ENCODE data around the gene NR5A1. TPM values are rescaled to one million over a fixed set of nuclear protein-coding genes. Genes with fewer than 3 reads are reported as not detected.

NR5A1 gene
- total RNA-seq, 4 donors from 2014 or later: 0.14 to 0.58 TPM; not detected in 2

GRCh38 chr9:124503713-124504529, 3.3 kb downstream of the NR5A1 start:
- intact Hi-C loops (cut with DNase I; ENCODE audit: low total_unique reads): no loop called here
- H3K27me3 ChIP-seq: peaks cover 0 to 26% of the 10 kb centered on the region in 2 donors

DNA sequence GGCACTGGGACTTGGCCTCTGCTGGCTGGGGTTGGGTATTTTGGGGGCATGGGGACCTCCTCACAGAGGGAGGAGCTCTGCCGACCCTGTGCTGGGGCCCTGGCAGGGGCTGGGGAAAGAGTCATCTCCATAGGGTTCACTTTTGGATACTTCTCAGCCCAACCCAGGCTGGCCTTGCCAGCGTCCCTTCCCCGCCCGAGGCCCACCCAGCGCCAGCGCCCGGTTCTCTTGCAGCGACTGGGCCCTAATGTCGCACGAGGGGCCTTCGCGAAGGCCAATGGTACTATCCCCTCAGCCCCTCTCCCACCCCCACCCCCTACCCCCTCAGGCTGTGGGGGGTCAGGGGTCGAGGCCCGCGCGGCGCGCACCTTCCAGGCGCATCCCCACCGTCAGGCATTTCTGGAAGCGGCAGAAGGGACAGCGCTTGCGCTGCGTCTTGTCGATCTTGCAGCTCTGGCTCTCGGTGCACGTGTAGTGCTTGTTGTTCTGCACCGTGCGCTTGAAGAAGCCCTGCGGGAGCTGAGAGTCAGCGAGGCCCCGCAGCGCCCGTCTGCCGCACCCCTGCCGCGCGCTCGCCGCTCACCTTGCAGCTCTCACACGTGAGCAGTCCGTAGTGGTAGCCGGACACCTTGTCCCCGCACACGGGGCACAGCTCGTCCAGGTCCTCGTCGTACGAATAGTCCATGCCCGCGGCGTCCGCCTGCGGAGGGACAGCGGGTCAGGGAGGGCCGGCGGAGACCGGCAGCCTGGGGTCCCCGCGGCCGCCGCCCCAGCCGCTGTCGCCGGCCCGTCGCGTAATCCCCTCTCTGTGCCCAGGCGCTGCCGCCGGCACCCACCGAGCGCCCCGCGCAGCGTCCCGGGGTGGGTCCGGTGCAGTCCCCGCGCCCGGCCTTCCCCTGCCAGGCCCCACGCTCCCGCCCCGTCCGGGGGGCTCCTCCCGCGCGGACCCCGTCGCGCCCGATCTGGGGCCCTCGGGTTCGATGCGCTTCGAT, 4.2 kb downstream of the NR5A1 start:
- no peaks in the 10 kb centered on the region for H3K36me3 ChIP-seq
- DNase-seq: no peak
- H3K9me3 ChIP-seq: no peaks in the 10 kb centered on the region
- H3K4me1 ChIP-seq: peaks cover 0 to 6% of the 10 kb centered on the region in 2 donors
- peaks cover 0 to 26% of the 10 kb centered on the region in 2 donors for H3K27me3 ChIP-seq
- intact Hi-C loops (cut with DNase I; ENCODE audit: low total_unique reads): no loop called here
- no peak for TF ChIP-seq POLR2A (IDR thresholded peaks at IDR 0.05)
- TF ChIP-seq, protein P1, sequence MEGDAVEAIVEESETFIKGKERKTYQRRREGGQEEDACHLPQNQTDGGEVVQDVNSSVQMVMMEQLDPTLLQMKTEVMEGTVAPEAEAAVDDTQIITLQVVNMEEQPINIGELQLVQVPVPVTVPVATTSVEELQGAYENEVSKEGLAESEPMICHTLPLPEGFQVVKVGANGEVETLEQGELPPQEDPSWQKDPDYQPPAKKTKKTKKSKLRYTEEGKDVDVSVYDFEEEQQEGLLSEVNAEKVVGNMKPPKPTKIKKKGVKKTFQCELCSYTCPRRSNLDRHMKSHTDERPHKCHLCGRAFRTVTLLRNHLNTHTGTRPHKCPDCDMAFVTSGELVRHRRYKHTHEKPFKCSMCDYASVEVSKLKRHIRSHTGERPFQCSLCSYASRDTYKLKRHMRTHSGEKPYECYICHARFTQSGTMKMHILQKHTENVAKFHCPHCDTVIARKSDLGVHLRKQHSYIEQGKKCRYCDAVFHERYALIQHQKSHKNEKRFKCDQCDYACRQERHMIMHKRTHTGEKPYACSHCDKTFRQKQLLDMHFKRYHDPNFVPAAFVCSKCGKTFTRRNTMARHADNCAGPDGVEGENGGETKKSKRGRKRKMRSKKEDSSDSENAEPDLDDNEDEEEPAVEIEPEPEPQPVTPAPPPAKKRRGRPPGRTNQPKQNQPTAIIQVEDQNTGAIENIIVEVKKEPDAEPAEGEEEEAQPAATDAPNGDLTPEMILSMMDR (IDR thresholded peaks at IDR 0.05): no peak
- H3K27ac ChIP-seq: no peak overlapping the region
- H3K4me3 ChIP-seq: no peak overlapping the region

More at GRCh38 chr9:124503713-124504529, 3.3 kb downstream of the NR5A1 start:
- H3K36me3 ChIP-seq: no peaks in the 10 kb centered on the region
- H3K27ac ChIP-seq: no peak overlapping the region
- no peak for TF ChIP-seq POLR2A (IDR thresholded peaks at IDR 0.05)
- TF ChIP-seq, protein P1 (IDR thresholded peaks at IDR 0.05): no peak
- H3K9me3 ChIP-seq: no peaks in the 10 kb centered on the region
- no peak for DNase-seq
- peak overlapping the region in 1 of 2 donors; percentile 35 for H3K4me3 ChIP-seq
- peaks cover 0 to 6% of the 10 kb centered on the region in 2 donors for H3K4me1 ChIP-seq

- Histone ChIP-seq H3K4me3 (no peak overlapping the region), H3K27me3 (peaks cover 0 to 26% of the 10 kb centered on the region in 2 donors), H3K27ac (no peak overlapping the region), H3K36me3 (no peaks in the 10 kb centered on the region), H3K9me3 (no peaks in the 10 kb centered on the region), H3K4me1 (peaks cover 0 to 6% of the 10 kb centered on the region in 2 donors)
- intact Hi-C loops (cut with DNase I; ENCODE audit: low total_unique reads): no loop called here
- DNase-seq: no peak
- no peak for TF ChIP-seq POLR2A (IDR thresholded peaks at IDR 0.05)
- TF ChIP-seq, protein P1 (IDR thresholded peaks at IDR 0.05): no peak
Observed at GRCh38 chr9:124501771-124502320, 5.4 kb downstream of the NR5A1 start.

- no peaks in the 10 kb centered on the region for H3K36me3 ChIP-seq
- H3K27me3 ChIP-seq: peaks cover 0 to 26% of the 10 kb centered on the region in 2 donors
- H3K4me1 ChIP-seq: peaks cover 0 to 6% of the 10 kb centered on the region in 2 donors
- no peak for DNase-seq
- H3K27ac ChIP-seq: no peak overlapping the region
- intact Hi-C loops (cut with DNase I; ENCODE audit: low total_unique reads): no loop called here
- no peak for TF ChIP-seq POLR2A (IDR thresholded peaks at IDR 0.05)
- TF ChIP-seq, protein P1 (IDR thresholded peaks at IDR 0.05): no peak
- no peaks in the 10 kb centered on the region for H3K9me3 ChIP-seq
- H3K4me3 ChIP-seq: no peak overlapping the region
Observed at GRCh38 chr9:124500796-124501611, 6.2 kb downstream of the NR5A1 start.

Data from uterus (tissue), 4 donors.